ENCODE results near the gene SLC5A10.
"Not testable (repeated sequence)": the region's sequence is repeated elsewhere in the genome, so short reads cannot be mapped to it uniquely, and the experiment has no call there.

SLC5A10 gene

GRCh38 chr17:18951941-18952842 is at the start of gene SLC5A10:
Gene SLC5A10, plus strand, starts transcription at chr17:18952165. Its CDS starts 41 bp downstream, at chr17:18952206.
- DNase-seq, result no peak

DNA sequence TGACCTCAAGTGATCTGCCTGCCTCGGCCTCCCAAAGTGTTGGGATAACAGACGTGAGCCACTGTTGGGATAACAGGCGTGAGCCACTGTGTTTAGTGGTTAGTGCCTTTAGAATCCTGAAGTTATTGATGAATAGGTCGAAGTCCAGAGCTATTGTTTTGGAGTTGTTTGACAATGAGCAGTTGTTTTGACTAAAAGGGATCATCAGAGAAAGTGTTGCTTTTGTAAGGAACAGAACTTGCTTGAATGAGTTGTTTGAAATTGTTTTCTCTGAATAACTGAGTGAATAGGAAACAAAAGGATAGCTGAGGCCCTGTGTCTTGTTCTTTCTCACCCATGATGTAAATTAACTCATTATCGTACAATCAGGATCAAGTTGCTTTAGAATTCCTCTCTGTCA is 47.5 kb upstream of the SLC5A10 start:
- no peak for DNase-seq

DNA sequence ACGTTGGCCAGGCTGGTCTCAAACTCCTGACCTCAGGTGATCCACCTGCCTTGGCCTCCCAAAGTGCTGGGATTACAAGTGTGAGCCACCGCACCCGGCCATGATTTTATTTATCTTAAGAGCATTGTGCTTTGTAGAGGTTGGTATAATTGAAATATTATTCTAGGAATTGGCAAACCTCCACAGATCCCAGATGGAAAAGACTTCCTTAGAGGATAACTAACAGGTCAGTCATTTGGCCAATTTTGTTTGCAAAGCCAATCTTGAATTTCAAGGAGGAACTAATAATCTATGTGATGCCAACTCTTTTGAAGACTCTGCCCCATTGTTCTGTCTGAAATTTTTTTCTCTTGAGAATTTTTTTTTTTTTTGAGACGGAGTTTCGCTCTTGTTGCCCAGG is 46.7 kb upstream of the SLC5A10 start:
- no peak for DNase-seq

- no peak for DNase-seq
These were observed 41.6 kb upstream of the SLC5A10 start for GRCh38 chr17:18910326-18910725.

DNA sequence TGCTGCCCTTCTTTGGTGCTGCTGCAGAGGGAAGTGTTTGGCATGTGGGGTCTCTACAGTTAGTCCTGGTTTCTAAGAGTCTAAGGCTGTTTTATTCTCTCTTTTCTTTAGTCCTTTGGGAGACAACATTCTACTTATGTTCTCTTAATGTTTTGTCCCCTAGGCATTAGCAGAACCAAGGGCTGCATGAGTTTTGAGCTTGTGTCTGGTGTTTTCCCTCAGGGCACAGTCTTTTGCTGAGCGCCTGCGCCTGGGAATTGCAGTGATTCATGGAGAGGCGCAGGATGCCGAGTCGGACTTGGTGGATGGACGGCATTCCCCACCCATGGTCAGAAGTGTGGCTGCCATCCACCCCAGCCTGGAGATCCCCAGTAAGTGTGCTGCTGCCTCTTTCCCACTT is 41.1 kb upstream of the SLC5A10 start:
- no peak for DNase-seq

DNA sequence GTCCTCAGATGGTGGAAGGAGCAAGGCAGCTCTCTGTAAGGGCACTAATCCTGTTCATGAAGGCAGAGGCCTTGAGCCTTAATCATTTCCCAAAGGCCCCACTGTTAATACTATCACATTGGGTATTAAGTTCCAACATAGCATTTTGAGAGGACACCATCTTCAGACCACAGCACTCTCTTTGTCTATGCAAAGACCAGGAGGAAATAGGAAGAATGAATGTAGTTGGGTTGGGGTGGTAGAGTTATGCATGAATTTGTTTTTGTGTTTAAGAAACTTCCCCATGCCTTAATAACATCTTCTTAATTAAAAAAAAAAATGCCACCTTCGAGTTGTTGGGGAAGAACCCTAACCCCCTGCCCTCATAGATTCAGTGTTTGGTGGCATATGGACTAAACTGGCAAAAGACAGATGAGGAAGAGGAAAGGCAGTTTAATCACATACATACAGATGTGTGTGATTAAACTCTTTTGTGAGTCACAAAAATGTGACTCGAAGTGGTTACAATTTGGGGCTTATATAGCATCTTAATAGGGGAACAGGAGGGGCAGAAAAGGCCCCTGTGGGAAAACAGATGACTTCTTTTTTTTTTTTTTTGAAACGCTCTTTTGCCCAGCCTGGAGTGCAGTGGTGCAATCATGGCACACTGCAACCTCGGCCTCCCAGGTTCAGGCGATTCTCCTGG is 35.0 kb upstream of the SLC5A10 start:
- no peak for DNase-seq

DNA sequence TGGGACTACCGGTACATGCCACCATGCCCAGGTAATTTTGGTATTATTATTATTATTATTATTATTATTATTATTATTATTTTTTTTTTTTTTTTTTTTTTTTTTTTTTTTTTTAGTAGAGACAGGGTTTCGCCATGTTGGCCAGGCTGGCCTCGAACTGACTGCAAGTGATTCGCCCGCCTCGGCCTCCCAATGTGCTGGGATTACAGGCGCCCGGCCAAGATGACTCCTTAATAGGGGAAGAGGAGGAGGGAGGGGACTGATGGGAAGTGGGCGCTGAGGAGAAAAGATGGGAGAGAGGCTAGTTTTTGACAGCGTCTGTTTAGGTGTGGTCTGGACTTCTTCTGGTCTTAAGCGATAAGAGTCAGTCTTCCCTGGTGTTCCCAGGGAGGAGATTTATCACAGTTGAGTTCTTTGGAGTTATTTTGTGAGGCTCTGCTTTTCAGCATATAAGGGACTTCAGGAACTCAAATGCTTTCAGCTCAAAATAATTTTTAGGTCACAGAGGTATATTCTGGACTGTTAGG is 34.4 kb upstream of the SLC5A10 start:
- DNase-seq, result no peak

DNA sequence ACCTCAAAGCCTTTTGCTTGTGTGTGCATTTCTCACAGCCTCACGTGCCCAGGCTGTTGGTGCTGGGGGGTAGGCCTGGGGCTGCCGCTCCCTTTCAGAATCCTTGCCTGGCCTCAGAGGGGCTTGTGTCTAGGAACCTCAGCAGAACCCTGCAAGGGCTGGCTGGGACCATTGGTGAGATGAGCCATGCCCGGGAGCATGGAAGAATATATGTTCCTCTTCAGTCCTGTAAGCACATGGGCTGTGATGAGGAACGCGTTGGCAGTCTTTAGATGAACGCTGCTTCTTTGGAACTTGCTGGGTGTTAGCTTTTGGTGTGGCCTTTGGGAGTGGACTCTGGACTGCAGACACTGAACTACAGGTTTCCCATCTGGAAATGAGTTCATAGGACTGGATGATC is 32.0 kb upstream of the SLC5A10 start:
- DNase-seq, result no peak

- no peak for DNase-seq
These were observed 31.0 kb upstream of the SLC5A10 start for GRCh38 chr17:18920911-18921441.

GRCh38 chr17:18921485-18921884 is 30.5 kb upstream of the SLC5A10 start:
- no peak for DNase-seq

- DNase-seq, result no peak
These were observed 30.0 kb upstream of the SLC5A10 start for GRCh38 chr17:18921912-18922451.

DNA sequence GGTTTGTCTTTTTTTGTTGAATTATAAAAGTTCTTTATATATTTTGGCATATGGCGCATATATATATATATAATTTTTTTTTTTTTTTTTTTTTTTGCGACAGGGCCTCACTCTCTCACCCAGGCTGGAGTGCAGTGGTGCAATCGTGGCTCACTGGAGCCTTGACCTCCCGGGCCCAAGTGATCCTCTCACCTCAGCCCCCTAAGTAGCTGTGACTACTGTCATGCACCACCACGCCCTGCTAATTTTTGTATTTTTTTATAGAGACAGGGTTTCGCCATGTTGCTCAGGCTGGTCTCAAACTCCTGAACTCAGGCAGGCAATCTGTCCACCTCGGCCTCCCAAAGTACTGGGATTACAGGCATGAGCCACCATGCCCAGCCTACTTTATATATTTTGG is 29.4 kb upstream of the SLC5A10 start:
- not testable (repeated sequence) for DNase-seq

GRCh38 chr17:18925187-18925586 is 26.8 kb upstream of the SLC5A10 start:
- DNase-seq, result no peak

DNA sequence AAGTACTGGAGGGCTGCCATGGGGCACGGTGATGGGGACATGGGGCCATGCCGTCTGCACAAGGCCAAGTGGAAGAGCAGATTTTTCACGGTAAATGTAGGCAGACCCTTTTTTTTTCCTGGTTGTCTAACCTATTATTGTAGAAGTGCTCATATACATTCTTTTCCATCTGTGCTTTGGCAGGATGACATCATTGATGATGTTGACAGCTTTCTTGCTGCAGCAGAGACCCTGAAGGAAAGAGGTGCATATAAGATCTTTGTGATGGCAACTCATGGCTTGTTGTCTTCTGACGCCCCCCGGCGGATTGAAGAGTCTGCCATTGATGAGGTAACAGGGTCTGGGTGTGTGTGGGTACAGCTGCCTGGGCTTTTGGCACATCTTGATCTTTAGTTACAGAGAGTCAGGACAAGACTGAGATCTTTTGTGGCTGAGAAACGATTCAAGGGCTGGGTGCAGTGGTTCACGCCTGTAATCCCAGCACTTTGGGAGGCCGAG is 23.3 kb upstream of the SLC5A10 start:
- no peak for DNase-seq

DNA sequence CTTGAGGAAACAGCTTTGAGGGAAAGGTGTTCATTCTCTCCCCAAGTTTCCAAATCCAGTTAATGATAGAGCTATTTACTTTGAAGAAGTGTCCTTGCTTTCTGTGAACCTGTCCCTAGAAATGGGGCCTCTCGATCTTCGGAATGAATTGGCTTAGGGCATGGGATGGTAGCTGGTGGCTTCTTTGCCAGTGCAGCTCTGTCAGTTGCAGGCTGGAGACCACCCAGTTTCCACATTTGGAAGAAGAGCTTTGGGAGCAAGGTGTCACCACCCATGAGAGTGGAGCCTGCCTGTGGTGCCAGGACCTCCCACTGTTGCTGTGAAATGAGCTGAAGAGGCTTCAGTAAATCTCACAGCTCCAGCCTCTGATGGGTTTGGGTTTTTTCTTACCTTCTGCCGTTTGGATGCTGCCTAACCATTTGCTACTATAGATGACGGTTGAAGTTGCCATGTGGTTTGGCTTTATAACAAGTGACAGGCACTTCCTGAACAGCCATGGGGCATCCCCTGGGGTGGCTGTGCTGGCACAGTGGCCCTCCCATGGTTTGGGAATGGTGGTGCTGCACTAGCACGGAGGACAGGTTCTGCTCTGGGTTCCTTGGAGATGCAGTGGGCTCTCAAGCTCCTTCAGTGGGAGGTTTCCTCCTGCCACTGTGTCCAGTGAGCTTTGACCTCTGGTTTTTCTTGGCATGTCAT is 19.5 kb upstream of the SLC5A10 start:
- no peak for DNase-seq

- no peak for DNase-seq
These were observed 18.6 kb upstream of the SLC5A10 start for GRCh38 chr17:18933102-18934058.

- no peak for DNase-seq
These were observed 13.8 kb upstream of the SLC5A10 start for GRCh38 chr17:18937981-18938691.

DNA sequence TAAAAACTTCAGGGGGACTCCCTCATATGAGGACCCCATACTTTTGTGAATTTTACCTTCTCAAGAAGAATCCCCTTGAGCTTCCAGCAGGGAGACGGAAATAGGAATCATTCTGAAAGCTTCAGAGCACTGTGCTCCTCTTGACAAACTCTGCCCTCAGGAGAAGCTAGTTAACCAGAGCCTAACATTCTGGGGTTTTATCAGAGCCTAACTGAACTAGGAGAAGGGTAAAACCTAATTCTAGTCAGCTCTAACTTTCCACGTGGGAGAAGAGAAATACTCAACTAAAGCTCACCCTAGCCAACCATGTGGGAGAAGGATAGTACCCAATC is 13.3 kb upstream of the SLC5A10 start:
- no peak for DNase-seq

DNA sequence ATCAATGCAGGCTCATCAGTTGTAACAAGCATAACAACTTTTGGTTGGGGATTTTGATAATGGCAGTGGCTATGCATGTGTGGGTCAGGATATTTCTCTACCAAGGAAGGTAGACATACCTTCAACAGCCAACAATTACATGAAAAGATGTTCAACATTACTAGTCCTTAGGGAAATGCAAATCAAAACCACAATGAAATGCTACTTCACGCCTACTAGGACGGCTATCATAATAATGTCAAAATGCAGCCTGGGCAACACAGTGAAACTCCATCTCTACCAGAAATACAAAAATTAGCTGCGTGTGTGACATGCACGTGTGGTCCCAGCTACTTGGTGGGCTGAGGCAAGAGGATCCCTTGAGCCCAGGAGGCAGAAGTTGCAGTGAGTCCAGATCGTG is 7.3 kb upstream of the SLC5A10 start:
- DNase-seq, result no peak

GRCh38 chr17:18946536-18946935 is 5.4 kb upstream of the SLC5A10 start:
- no peak for DNase-seq

DNA sequence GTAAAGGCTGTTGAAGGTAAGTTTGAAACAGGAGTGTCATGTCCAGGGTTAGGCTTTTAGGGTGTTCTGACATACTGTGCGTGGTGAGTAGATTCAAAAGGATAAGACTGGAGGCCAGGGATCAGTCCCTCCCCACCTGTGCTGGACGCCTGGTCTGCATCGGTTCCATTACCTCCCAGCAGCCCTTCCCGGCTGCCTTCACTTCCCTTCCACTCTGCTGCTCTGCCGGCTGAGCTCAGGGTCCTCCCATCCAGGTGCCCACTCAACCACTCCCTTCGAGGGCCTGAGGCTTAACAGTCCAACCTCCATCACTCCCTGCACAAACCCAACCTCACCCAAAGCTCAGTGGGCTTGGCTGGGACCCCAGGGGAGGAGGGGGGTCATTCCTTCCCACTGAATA is 4.1 kb upstream of the SLC5A10 start:
- no peak for DNase-seq
